Endothelial cell of umbilical vein (primary cell): Measurements from ENCODE around the gene ITPKC.

ENCODE experiments used
- CTCF ChIP-seq, 2 donors: IDR thresholded peaks; 1 replicate in 1 of 2; 2 replicates in 1 of 2; pipeline ENCODE4 v1.5.1; 2011; ENCODE audit warnings: low read length in 2 of 2, mild to moderate bottlenecking in 2 of 2, moderate library complexity in 2 of 2, control low read depth in 1 of 2, inconsistent platforms in 1 of 2, low read depth in 1 of 2; ENCODE audit not compliant: insufficient read depth in 1 of 2; ENCODE audit errors: extremely low read depth in 1 of 2
- EZH2 ChIP-seq: IDR thresholded peaks from 2 replicates; pipeline ENCODE4 v1.6.1; 2012; ENCODE audit warnings: borderline replicate concordance, low read depth, mild to moderate bottlenecking, moderate library complexity, low read length, inconsistent platforms; ENCODE audit not compliant: severe bottlenecking
- POLR2A ChIP-seq: IDR thresholded peaks from 2 replicates; pipeline ENCODE4 v1.6.1; 2012; ENCODE audit warnings: low read depth, mild to moderate bottlenecking, control low read depth, low read length
- POLR2AphosphoS5 ChIP-seq: IDR thresholded peaks from 2 replicates; pipeline ENCODE4 v1.6.1; 2012; ENCODE audit warnings: low read depth, mild to moderate bottlenecking, control low read depth, low read length, moderate library complexity; ENCODE audit not compliant: insufficient read depth

GRCh38 chr19:40681039-40681438 is 35.9 kb upstream of the ITPKC start:
- no peak for TF ChIP-seq EZH2
- TF ChIP-seq POLR2AphosphoS5 = no peak
- no peak for TF ChIP-seq CTCF (IDR thresholded peaks at IDR 0.05; ENCODE audit: extremely low read depth in 1 of 2, insufficient read depth in 1 of 2, low read depth in 1 of 2, low read length in 2 of 2)
- TF ChIP-seq POLR2A = no peak
